ENCODE results near the gene MT1M. TPM values are rescaled to one million over a fixed set of nuclear protein-coding genes. Genes with fewer than 3 reads are reported as not detected.

MT1M gene
- total RNA-seq, 1 experiment from 2014 or later = 0.39 TPM

DNA sequence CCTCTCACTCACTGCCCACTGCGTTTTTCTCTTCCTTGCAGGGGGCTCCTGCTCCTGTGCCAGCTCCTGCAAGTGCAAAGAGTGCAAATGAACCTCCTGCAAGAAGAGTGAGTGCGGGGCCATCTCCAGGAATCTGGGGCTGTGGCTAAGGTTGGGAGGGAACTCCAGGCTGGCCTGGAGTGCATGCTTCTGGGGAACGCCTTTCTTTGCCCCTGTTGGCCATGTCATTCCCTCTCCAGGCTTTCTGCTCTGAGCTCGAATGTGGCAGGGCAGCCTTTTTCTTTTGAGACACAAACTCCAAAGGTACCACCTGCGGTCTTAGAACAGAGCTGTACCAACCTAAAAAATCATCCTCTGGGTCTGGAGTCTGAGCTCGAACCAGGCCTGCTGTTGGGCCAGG is 14.3 kb upstream of the MT1M start:
- ChIA-PET RAD21 (ENCODE audit: low non-redundant PET in 1 of 2, low total read pairs in 2 of 2, uncharacterized antibody in 2 of 2, unreplicated experiment in 2 of 2) (no interaction called here), POLR2A (interaction anchor here (1.4 to 16.1 kb wide), 3 partner anchors 7 to 11 kb away, joined by 3 to 344 read pairs (median 5); partner anchors contain the start of genes MT1E and MT2A), CTCF (no interaction called here)
- Histone ChIP-seq H4K20me1 (ENCODE audit: insufficient read depth) (no peaks in the 10 kb centered on the region), H3K9me3 (ENCODE audit: control insufficient read depth in 1 of 2, insufficient read depth in 1 of 2, low read depth in 1 of 2, low read length in 2 of 2) (no peaks in the 10 kb centered on the region), H2AFZ (ENCODE audit: low read depth, low read length, poor library complexity, severe bottlenecking) (no peak overlapping the region), H3K36me3 (ENCODE audit: control insufficient read depth in 1 of 2, insufficient read depth in 2 of 2, low read length in 2 of 2) (no peaks in the 10 kb centered on the region), H3K27me3 (ENCODE audit: insufficient read depth, low read length) (no peaks in the 10 kb centered on the region), H3K9ac (ENCODE audit: low read length) (no peak overlapping the region), H3K4me2 (ENCODE audit: low read length) (no peak overlapping the region), H3K27ac (ENCODE audit: low read depth, low read length) (no peak overlapping the region), H3K9me2 (ENCODE audit: insufficient read depth) (no peaks in the 10 kb centered on the region), H3K4me3 (replicated peaks in 1 of 2; ENCODE audit: low read depth in 1 of 2, low read length in 2 of 2) (no peak overlapping the region), H3K4me1 (ENCODE audit: control insufficient read depth in 1 of 2, insufficient read depth in 2 of 2, low read length in 2 of 2) (peaks cover 15 to 23% of the 10 kb centered on the region in 2 experiments), H3K79me2 (ENCODE audit: insufficient read depth, low read length) (no peaks in the 10 kb centered on the region)
- BruUV-seq (replicated peaks) = no TSS peak
- DNase-seq (ENCODE audit: low read depth, low spot score) = no peak
- TF ChIP-seq, protein P1, sequence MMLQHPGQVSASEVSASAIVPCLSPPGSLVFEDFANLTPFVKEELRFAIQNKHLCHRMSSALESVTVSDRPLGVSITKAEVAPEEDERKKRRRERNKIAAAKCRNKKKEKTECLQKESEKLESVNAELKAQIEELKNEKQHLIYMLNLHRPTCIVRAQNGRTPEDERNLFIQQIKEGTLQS (IDR thresholded peaks at IDR 0.05) = no peak
- TF ChIP-seq, protein P2, sequence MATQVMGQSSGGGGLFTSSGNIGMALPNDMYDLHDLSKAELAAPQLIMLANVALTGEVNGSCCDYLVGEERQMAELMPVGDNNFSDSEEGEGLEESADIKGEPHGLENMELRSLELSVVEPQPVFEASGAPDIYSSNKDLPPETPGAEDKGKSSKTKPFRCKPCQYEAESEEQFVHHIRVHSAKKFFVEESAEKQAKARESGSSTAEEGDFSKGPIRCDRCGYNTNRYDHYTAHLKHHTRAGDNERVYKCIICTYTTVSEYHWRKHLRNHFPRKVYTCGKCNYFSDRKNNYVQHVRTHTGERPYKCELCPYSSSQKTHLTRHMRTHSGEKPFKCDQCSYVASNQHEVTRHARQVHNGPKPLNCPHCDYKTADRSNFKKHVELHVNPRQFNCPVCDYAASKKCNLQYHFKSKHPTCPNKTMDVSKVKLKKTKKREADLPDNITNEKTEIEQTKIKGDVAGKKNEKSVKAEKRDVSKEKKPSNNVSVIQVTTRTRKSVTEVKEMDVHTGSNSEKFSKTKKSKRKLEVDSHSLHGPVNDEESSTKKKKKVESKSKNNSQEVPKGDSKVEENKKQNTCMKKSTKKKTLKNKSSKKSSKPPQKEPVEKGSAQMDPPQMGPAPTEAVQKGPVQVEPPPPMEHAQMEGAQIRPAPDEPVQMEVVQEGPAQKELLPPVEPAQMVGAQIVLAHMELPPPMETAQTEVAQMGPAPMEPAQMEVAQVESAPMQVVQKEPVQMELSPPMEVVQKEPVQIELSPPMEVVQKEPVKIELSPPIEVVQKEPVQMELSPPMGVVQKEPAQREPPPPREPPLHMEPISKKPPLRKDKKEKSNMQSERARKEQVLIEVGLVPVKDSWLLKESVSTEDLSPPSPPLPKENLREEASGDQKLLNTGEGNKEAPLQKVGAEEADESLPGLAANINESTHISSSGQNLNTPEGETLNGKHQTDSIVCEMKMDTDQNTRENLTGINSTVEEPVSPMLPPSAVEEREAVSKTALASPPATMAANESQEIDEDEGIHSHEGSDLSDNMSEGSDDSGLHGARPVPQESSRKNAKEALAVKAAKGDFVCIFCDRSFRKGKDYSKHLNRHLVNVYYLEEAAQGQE (IDR thresholded peaks at IDR 0.05; ENCODE audit: low read depth) = no peak
- TF ChIP-seq ZFX (IDR thresholded peaks at IDR 0.05) (no peak), FOSL1 (IDR thresholded peaks at IDR 0.05; ENCODE audit: low read depth) (no peak), EZH2phosphoT487 (IDR thresholded peaks at IDR 0.05; ENCODE audit: borderline replicate concordance) (no peak), POLR2AphosphoS5 (IDR thresholded peaks at IDR 0.05; ENCODE audit: low read depth, low read length) (no peak), EGR1 (IDR thresholded peaks at IDR 0.05; ENCODE audit: low read depth) (no peak), SP1 (IDR thresholded peaks at IDR 0.05; ENCODE audit: low read depth) (no peak), SRF (IDR thresholded peaks at IDR 0.05; ENCODE audit: low read depth) (no peak), SIN3A (IDR thresholded peaks at IDR 0.05; ENCODE audit: low read depth) (no peak), JUND (IDR thresholded peaks at IDR 0.05) (no peak), EZH2 (IDR thresholded peaks at IDR 0.05) (no peak), RAD21 (IDR thresholded peaks at IDR 0.05; ENCODE audit: low read depth) (no peak), ELF1 (IDR thresholded peaks at IDR 0.05; ENCODE audit: borderline replicate concordance, low read depth) (no peak)
- TF ChIP-seq, protein P3, sequence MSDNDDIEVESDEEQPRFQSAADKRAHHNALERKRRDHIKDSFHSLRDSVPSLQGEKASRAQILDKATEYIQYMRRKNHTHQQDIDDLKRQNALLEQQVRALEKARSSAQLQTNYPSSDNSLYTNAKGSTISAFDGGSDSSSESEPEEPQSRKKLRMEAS (IDR thresholded peaks at IDR 0.05) = no peak
- TF ChIP-seq, protein P4, sequence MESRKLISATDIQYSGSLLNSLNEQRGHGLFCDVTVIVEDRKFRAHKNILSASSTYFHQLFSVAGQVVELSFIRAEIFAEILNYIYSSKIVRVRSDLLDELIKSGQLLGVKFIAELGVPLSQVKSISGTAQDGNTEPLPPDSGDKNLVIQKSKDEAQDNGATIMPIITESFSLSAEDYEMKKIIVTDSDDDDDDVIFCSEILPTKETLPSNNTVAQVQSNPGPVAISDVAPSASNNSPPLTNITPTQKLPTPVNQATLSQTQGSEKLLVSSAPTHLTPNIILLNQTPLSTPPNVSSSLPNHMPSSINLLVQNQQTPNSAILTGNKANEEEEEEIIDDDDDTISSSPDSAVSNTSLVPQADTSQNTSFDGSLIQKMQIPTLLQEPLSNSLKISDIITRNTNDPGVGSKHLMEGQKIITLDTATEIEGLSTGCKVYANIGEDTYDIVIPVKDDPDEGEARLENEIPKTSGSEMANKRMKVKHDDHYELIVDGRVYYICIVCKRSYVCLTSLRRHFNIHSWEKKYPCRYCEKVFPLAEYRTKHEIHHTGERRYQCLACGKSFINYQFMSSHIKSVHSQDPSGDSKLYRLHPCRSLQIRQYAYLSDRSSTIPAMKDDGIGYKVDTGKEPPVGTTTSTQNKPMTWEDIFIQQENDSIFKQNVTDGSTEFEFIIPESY (IDR thresholded peaks at IDR 0.05; ENCODE audit: extremely low read depth, insufficient replicate concordance, low read length) = no peak
- ATAC-seq = no peak
- intact Hi-C loops (cut with micrococcal nuclease) = no loop called here
